ENCODE measurements around the gene PSMC5.

DNA sequence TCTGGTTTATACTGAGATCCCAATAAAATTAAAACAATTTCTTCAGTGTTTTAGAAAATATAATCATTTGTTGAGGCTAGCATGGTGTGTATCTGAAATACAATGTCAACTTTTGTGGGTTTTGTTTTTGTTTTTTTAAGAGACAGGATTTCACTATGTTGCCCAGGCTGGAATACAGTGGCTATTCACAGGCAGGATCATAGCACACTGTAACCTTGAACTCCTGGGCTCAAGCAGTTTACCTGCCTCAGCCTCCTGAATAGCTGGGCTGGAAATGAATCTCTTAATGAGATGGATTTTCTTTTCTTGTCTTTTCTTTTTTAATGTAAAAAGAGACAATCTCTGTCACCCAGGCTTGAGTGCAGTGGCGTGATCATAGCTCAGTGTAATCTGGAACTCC is 41.1 kb upstream of the PSMC5 start:
- TF ChIP-seq POLR2A (IDR thresholded peaks at IDR 0.05) = no peak
- TF ChIP-seq, protein P1, sequence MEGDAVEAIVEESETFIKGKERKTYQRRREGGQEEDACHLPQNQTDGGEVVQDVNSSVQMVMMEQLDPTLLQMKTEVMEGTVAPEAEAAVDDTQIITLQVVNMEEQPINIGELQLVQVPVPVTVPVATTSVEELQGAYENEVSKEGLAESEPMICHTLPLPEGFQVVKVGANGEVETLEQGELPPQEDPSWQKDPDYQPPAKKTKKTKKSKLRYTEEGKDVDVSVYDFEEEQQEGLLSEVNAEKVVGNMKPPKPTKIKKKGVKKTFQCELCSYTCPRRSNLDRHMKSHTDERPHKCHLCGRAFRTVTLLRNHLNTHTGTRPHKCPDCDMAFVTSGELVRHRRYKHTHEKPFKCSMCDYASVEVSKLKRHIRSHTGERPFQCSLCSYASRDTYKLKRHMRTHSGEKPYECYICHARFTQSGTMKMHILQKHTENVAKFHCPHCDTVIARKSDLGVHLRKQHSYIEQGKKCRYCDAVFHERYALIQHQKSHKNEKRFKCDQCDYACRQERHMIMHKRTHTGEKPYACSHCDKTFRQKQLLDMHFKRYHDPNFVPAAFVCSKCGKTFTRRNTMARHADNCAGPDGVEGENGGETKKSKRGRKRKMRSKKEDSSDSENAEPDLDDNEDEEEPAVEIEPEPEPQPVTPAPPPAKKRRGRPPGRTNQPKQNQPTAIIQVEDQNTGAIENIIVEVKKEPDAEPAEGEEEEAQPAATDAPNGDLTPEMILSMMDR (IDR thresholded peaks at IDR 0.05) = no peak

Data from breast epithelium (tissue), 3 donors.